ENCODE results near the gene COX19.
"Not testable (repeated sequence)": the region's sequence is repeated elsewhere in the genome, so short reads cannot be mapped to it uniquely, and the experiment has no call there.

The COX19 gene

DNA sequence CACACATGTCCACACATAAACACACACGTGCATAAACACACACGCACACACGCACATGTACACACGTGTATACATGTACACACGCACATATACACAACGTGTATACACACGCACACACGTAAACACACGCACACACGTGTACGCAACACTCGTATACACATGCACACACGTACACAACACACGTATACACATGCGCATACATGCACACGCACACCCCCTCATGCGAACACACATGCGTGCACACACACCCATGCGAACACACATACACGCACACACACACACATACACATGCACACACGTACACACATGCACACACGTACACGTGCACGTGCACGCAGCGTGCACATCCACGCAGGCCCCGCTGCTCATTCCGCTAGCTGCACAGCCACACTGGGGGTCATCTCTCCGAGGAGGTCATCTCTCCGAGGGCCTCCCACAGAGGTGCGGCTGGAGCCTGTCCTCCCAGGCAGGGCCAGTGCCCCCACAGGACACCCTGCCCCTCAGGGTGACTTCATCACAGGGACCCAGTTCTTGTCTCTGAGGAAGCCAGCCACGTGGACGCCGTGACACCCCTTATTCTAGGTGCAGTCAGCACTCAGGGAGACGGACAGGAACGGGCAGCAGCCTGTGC, 33.5 kb upstream of the COX19 start:
- Histone ChIP-seq H3K4me3 (ENCODE audit: low read length) (no peak overlapping the region), H3K27me3 (replicated peaks; ENCODE audit: control insufficient read depth, insufficient read depth, low read length) (no peaks in the 10 kb centered on the region), H3K4me1 (ENCODE audit: control insufficient read depth, insufficient read depth, low read length) (peaks cover 2% of the 10 kb centered on the region), H3K9ac (ENCODE audit: low read length) (no peak overlapping the region), H3K9me3 (ENCODE audit: control insufficient read depth, low read length) (no peaks in the 10 kb centered on the region), H3K36me3 (ENCODE audit: control insufficient read depth, insufficient read depth, low read length, severe bottlenecking) (no peaks in the 10 kb centered on the region)
- no peak for DNase-seq (ENCODE audit: low read depth)

DNA sequence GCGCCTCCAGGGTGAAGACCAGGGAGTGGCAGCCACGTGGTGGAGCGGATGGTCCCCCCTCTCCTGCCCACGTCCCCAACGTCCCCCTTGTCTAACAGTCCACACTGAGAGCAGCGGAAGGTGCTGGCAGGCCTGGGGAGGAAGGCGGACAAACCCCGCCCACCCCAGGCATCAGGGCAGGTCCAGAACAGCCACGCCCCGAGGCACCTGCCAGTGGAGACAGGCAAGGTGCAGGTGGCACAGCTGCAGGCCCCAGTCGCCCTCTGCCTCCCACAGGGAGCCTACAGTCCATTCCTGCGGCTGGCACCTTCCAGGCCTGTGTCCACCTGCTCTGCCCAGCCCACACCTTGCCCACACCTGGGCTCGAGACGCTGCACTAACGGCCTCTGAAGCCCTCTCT, 32.6 kb upstream of the COX19 start:
- H3K4me3 ChIP-seq (ENCODE audit: low read length) = no peak overlapping the region
- no peaks in the 10 kb centered on the region for H3K36me3 ChIP-seq (ENCODE audit: control insufficient read depth, insufficient read depth, low read length, severe bottlenecking)
- no peaks in the 10 kb centered on the region for H3K9me3 ChIP-seq (ENCODE audit: control insufficient read depth, low read length)
- peaks cover 2% of the 10 kb centered on the region for H3K4me1 ChIP-seq (ENCODE audit: control insufficient read depth, insufficient read depth, low read length)
- DNase-seq (ENCODE audit: low read depth) = no peak
- H3K9ac ChIP-seq (ENCODE audit: low read length) = no peak overlapping the region
- no peaks in the 10 kb centered on the region for H3K27me3 ChIP-seq (replicated peaks; ENCODE audit: control insufficient read depth, insufficient read depth, low read length)

- DNase-seq (ENCODE audit: low read depth) = no peak
- Histone ChIP-seq H3K4me3 (ENCODE audit: low read length) (no peak overlapping the region), H3K4me1 (ENCODE audit: control insufficient read depth, insufficient read depth, low read length) (peaks cover 2% of the 10 kb centered on the region), H3K27me3 (replicated peaks; ENCODE audit: control insufficient read depth, insufficient read depth, low read length) (no peaks in the 10 kb centered on the region), H3K36me3 (ENCODE audit: control insufficient read depth, insufficient read depth, low read length, severe bottlenecking) (no peaks in the 10 kb centered on the region), H3K9me3 (ENCODE audit: control insufficient read depth, low read length) (no peaks in the 10 kb centered on the region), H3K9ac (ENCODE audit: low read length) (no peak overlapping the region)
Observed at GRCh38 chr7:1005303-1005702, 30.0 kb upstream of the COX19 start.

- H3K4me1 ChIP-seq (ENCODE audit: control insufficient read depth, insufficient read depth, low read length) = peaks cover 2% of the 10 kb centered on the region
- no peak overlapping the region for H3K9ac ChIP-seq (ENCODE audit: low read length)
- H3K36me3 ChIP-seq (ENCODE audit: control insufficient read depth, insufficient read depth, low read length, severe bottlenecking) = no peaks in the 10 kb centered on the region
- H3K27me3 ChIP-seq (replicated peaks; ENCODE audit: control insufficient read depth, insufficient read depth, low read length) = no peaks in the 10 kb centered on the region
- H3K4me3 ChIP-seq (ENCODE audit: low read length) = no peak overlapping the region
- DNase-seq (ENCODE audit: low read depth) = no peak
- no peaks in the 10 kb centered on the region for H3K9me3 ChIP-seq (ENCODE audit: control insufficient read depth, low read length)
Observed at GRCh38 chr7:1004018-1004852, 28.9 kb upstream of the COX19 start.

DNA sequence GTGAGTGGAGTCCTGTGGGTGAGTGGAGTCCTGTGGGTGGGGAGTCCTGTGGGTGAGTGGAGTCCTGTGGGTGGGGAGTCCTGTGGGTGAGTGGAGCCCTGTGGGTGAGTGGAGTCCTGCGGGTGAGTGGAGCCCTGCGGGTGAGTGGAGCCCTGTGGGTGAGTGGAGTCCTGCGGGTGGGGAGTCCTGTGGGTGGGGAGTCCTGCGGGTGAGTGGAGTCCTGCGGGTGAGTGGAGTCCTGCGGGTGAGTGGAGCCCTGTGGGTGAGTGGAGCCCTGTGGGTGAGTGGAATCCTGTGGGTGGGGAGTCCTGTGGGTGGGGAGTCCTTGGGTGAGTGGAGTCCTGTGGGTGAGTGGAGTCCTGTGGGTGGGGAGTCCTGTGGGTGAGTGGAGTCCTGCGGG, 27.1 kb upstream of the COX19 start:
- H3K9me3 ChIP-seq (ENCODE audit: control insufficient read depth, low read length); H3K27me3 ChIP-seq (replicated peaks; ENCODE audit: control insufficient read depth, insufficient read depth, low read length); H3K4me3 ChIP-seq (ENCODE audit: low read length); H3K36me3 ChIP-seq (ENCODE audit: control insufficient read depth, insufficient read depth, low read length, severe bottlenecking); DNase-seq (ENCODE audit: low read depth); H3K4me1 ChIP-seq (ENCODE audit: control insufficient read depth, insufficient read depth, low read length); H3K9ac ChIP-seq (ENCODE audit: low read length): not testable (repeated sequence)

- H3K27me3 ChIP-seq (replicated peaks; ENCODE audit: control insufficient read depth, insufficient read depth, low read length); H3K9ac ChIP-seq (ENCODE audit: low read length); DNase-seq (ENCODE audit: low read depth); H3K36me3 ChIP-seq (ENCODE audit: control insufficient read depth, insufficient read depth, low read length, severe bottlenecking); H3K9me3 ChIP-seq (ENCODE audit: control insufficient read depth, low read length); H3K4me1 ChIP-seq (ENCODE audit: control insufficient read depth, insufficient read depth, low read length); H3K4me3 ChIP-seq (ENCODE audit: low read length): not testable (repeated sequence)
Observed at GRCh38 chr7:1002026-1002425, 26.7 kb upstream of the COX19 start.

- H3K9me3 ChIP-seq (ENCODE audit: control insufficient read depth, low read length); H3K4me3 ChIP-seq (ENCODE audit: low read length); H3K9ac ChIP-seq (ENCODE audit: low read length); H3K27me3 ChIP-seq (replicated peaks; ENCODE audit: control insufficient read depth, insufficient read depth, low read length); DNase-seq (ENCODE audit: low read depth); H3K4me1 ChIP-seq (ENCODE audit: control insufficient read depth, insufficient read depth, low read length); H3K36me3 ChIP-seq (ENCODE audit: control insufficient read depth, insufficient read depth, low read length, severe bottlenecking): not testable (repeated sequence)
Observed at GRCh38 chr7:1001069-1001770, 25.9 kb upstream of the COX19 start.

DNA sequence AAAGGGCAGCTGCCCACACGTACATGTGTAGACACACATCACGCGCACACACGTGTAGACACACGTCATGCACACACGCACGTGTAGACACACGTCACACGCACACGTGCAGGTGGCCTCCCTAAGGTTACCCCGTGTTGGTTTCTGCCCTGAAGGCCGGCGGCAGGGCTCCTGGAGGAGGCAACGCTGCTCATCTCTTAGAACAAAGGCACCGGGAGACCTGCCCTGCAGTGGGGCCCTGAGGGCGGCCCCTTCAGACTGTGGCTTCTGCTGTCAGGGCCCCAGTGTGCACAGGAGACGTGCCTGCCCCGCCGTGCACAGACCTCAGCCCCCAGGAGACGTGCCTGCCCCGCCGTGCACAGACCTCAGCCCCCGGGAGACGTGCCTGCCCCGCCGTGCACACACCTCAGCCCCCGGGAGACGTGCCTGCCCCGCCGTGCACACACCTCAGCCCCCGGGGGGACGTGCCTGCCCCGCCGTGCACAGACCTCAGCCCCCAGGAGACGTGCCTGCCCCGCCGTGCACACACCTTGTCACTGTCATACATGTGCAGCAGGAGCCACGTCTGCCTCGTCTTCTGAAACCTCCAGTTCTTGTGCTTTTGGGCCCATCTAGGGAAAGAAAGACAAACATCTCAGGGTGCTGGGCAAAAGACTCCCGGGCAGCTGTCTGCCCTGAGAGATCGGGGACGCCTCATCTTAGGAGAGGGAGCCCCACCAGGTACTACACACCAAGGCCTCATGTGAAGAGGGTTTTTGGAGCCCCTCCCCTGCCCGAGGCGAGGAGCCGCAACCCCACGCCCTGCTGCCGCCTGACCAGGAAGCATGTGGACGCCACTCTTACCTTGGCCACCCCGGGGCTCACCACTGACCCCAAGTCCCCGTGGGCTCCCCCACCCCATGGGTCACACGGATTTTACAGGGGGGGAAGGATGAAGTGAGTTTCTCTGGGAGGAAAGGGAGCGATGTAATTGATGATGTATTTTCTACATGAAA, 24.9 kb upstream of the COX19 start:
- no peak overlapping the region for H3K9ac ChIP-seq (ENCODE audit: low read length)
- no peak overlapping the region for H3K4me3 ChIP-seq (ENCODE audit: low read length)
- H3K4me1 ChIP-seq (ENCODE audit: control insufficient read depth, insufficient read depth, low read length) = peaks cover 2% of the 10 kb centered on the region
- H3K27me3 ChIP-seq (replicated peaks; ENCODE audit: control insufficient read depth, insufficient read depth, low read length) = no peaks in the 10 kb centered on the region
- H3K9me3 ChIP-seq (ENCODE audit: control insufficient read depth, low read length) = no peaks in the 10 kb centered on the region
- H3K36me3 ChIP-seq (ENCODE audit: control insufficient read depth, insufficient read depth, low read length, severe bottlenecking) = no peaks in the 10 kb centered on the region
- DNase-seq (ENCODE audit: low read depth) = no peak

DNA sequence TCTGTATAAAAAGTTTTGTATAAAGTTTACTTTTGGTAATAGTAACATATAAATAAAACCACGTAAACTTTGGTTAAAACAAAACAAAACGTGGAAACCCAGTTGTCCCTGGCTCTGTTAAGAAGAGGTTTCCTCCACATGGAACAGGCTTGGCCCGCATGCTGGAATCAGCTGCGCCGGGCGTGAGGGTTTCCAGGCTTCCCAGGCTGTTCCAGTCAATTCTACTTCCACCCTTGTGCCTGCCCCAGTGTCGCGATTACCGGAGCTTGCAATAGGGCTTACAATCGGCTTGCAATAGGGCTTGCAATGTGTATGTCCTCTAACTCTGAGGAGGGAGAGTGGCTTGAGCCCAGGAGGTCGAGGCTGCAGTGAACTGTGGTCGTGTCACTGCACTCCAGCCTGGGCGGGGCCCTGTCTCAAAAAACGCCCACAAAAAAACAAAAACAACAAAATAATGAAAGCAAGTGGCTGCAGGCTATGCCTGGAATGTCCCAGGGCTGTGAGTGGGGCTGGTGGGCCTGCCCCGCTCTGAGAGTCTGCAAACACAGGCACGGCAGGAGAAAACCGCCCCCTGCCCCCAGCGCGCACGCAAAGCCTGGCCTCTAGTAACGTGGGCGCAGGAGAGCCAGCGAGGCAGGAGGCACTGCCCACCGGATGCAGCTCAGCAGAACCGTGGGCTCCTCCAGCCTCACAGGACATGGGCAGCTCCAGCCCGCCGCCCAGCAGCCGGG, 24.0 kb upstream of the COX19 start:
- H3K27me3 ChIP-seq (replicated peaks; ENCODE audit: control insufficient read depth, insufficient read depth, low read length) = no peaks in the 10 kb centered on the region
- no peaks in the 10 kb centered on the region for H3K36me3 ChIP-seq (ENCODE audit: control insufficient read depth, insufficient read depth, low read length, severe bottlenecking)
- H3K9me3 ChIP-seq (ENCODE audit: control insufficient read depth, low read length) = no peaks in the 10 kb centered on the region
- no peak for DNase-seq (ENCODE audit: low read depth)
- no peak overlapping the region for H3K9ac ChIP-seq (ENCODE audit: low read length)
- H3K4me1 ChIP-seq (ENCODE audit: control insufficient read depth, insufficient read depth, low read length) = no peaks in the 10 kb centered on the region
- no peak overlapping the region for H3K4me3 ChIP-seq (ENCODE audit: low read length)

Data from adipocyte (in vitro differentiated cells).